Caki2 (cell line): ENCODE measurements around the gene VTCN1. TPM values are rescaled to one million over a fixed set of nuclear protein-coding genes. Genes with fewer than 3 reads are reported as not detected.
"Not testable (repeated sequence)": the region's sequence is repeated elsewhere in the genome, so short reads cannot be mapped to it uniquely, and the experiment has no call there.

Experiments
- DNase-seq: peaks from one replicate; pipeline ENCODE4 v3.0.0-alpha.2; 2015; ENCODE audit warnings: low read depth
- in situ Hi-C: cut with HindIII; loops from 2 replicates; pipeline ENCODE4 v1.10.0; 2016; ENCODE audit warnings: low sequenced_read_pairs, low pct_unique_long_range_greater_than_20kb, mixed read lengths
- total RNA-seq: library from RNA; depleted of rRNA; stranded (reverse); fragments of >200 nt; shearing (Covaris generic); gene quantifications from 2 replicates; pipeline ENCODE4 v1.2.3, GENCODE V29; 2014; ENCODE audit warnings: low replicate concordance

The VTCN1 gene
- total RNA-seq, 1 experiment from 2014 or later: 1.3 TPM

DNA sequence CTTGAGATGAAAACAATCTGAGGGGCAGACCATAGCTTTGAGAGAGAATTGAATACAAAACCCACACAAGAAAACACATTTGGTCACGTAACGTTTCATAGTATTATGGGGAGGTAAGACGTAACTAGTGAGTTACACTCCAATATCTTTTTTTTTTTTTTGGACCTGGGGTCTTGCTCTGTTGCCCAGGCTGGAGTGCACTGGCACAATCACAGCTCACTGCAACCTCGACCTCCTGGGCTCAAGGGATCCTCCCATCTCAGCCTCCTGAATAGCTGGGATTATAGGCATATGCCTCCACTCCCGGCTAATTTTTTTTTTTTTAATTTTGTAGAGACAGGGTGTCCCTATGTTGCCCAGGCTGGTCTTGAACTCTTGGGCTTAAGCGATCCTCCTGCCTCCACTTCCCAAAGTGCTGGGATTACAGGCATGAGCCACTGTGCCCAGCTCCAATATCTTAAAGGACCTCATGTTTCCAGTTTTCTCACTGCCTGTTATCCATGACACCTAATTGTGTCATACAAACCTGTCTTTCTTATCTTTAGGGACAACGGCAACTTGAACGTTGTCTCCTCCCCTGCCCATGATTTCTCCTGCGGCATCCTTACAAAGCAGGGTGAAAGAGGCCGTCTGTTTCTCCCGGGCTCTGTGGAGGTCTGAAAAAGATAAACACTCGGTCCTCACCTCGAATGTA is 94.5 kb downstream of the VTCN1 start:
- DNase-seq: no peak
- in situ Hi-C loops: no loop called here

DNA sequence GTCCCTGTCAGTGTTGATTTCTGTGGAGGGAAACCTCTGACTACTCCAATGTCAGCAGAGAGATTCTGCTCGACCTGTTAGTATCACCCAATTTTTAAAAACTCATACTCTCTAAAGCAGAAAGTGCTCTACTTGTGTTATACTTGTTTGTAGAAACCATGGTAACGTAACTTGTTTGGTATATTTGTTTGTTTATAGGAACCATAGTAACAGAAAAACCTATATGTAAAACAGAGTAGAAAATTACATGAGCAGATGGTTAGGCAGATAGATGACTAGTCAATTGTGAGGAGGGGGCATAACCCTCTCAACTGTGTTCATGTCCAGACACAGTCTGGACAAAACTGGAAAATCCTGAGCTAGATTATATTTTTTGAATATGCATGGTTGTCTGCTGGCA is 95.8 kb downstream of the VTCN1 start:
- in situ Hi-C loops: no loop called here
- no peak for DNase-seq

DNA sequence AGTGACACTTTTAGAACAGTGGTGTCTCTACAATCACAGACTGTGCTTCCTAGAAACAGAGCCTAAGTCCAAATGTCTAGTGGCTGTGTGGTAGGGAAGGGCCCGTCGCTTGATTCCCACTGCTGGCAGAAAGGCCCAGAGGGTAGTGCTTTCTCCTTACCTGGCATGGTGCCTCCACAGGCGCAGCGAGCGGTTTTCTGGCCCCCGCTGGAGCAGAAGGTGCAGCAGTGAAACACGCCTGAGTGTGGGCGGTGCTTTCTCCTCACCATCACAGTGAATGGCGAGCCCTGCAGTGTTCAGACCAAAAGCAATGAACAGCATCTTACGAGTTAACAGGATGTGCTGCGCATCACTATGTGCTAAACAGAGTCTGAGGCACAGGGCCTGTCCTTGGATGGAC is 97.5 kb downstream of the VTCN1 start:
- DNase-seq: no peak
- in situ Hi-C loops: no loop called here

DNA sequence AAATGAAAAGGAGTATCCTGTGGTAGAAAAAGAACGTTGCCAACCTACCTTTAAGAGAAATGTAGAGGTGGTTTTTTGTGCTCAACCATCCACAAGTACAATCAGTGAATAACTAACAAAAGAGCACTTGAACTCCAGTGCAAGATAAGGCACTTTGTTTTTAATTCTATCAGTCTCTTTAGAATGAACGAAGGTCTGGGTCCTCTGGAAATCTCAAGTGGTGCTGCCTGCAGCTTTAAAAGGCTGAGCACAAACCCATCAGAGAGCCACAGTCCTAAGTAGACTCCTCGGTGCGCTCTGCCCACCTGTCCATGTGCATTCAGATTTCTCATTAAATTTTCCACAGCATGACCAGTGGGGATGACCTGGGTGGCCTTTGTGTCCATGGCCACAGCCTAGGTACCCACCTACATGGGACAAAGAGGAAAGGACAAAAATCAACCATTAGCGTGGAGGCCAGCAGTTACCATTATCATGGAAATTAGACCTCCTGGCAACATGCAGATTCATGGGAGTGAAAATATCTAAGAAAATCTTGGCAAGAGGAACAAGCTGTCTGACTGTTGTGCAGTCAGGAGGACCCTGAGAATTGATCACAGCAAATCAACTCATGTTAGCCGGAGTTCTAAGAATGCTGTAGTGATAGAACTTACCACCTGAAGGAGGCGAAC is 98.5 kb downstream of the VTCN1 start:
- in situ Hi-C loops: no loop called here

DNA sequence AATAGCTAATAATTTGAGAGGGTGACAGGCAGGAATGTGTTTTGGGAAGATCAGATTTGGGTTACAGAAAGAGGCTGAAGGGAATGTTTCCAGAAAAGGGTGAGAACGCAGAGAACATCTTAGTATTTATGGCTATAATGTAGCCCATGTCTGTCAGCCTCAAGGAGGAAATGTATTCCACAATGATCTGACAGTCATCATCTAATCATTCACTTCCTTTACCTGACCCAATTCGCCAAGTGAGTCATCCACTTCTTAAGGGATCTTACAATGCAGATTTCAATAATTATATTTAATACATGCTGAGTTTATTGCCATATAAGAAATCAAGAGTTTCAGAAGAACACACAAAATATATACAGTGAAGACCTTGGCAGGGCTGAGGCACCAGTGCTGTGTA is 100.0 kb downstream of the VTCN1 start:
- in situ Hi-C loops: no loop called here
- DNase-seq: no peak

More for the DNA sequence above, 98.5 kb downstream of the VTCN1 start:
- no peak for DNase-seq

DNA sequence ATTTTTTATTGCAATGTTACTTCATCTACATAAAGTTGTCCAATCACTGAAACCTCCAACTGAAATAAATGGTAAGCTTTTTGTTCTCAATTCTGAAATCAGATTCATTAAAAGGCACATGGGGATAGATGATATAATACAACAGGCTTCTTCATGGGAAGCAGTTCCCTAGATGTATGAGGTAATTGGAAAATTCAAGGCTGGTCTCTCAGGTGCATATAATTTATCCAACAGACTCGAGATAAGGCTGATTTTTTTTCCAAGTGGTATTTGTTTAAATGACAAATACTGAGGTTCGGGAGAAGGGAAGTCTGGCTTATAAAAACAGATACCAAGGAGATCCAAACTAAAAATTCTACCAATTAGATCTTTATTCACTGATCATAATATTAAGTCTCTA is 103.4 kb downstream of the VTCN1 start:
- in situ Hi-C loops: no loop called here
- DNase-seq: no peak

DNA sequence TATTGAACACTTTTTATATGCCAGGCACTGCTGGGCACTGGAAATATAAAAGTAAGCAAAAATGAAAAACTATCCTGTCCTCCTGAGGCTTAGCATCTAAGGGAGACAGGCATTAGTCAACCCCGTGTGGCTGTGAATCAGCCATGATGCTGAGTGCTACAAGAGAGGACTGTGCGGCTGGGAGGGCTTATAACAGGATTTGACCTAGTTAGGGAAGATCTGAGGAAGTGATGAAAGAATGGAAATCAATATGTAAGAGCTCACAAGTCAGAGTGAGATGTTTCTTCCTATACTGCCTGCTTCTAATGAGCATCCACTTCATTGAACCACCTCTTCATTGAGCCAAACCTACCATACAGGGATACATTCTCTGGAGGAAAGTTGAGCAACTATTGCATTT is 104.2 kb downstream of the VTCN1 start:
- no peak for DNase-seq
- in situ Hi-C loops: no loop called here

DNA sequence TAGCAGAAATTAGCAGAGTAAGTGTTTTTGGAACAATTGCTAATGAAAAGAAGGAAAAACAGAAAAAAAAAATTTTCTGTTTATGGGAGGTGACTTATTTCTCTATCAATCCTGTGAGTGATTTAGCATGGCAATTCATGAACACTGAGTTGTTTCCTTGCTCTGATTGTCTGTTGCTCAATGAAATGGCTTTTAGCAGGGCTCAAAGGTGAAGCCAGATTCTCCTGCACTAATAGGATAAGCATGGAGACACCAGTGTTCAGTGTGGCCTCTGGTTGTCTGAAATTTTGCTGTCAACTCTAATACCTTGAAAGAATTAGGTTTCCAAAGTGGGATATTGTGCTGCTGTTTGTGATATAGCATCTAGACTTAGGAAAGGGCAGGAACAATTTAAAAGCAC is 105.0 kb downstream of the VTCN1 start:
- no peak for DNase-seq
- in situ Hi-C loops: no loop called here

DNA sequence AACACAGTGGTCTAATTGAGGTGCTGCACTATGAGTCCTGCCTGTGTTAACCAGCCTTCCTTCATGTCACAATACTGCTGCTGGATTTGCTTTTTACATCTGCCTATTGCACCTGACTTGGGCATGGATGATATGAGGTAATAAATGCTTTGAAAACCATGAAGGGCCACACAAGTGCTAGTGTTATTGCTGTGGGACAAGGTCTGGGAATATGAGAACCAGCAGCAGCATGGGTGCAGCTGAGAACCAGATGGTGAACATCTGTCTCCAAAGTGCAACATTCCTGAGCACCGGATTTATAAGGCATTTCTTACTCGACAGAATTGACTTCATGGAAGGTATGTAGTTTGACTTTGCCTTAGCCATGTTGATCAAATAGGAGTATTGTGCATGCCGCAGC is 105.7 kb downstream of the VTCN1 start:
- in situ Hi-C loops: no loop called here
- no peak for DNase-seq

DNA sequence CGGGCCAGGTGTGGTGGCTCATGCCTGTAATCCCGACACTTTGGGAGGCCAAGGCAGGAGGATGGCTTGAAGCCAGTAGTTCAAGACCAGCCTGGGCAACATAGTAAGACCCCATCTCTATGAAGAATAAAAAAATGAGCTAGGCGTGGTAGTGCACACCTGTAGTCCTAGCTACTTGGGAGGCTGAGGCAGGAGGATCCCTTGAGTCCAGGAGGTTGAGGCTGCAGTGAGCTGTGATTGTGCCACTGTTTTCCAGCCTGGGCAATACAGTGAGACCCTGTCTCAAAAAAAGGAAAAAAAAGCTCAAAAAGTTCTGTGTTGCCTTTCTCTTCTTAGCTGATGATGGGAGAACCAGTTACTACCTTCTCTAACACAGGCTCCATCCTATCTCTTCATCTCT is 108.9 kb downstream of the VTCN1 start:
- in situ Hi-C loops, DNase-seq: not testable (repeated sequence)

DNA sequence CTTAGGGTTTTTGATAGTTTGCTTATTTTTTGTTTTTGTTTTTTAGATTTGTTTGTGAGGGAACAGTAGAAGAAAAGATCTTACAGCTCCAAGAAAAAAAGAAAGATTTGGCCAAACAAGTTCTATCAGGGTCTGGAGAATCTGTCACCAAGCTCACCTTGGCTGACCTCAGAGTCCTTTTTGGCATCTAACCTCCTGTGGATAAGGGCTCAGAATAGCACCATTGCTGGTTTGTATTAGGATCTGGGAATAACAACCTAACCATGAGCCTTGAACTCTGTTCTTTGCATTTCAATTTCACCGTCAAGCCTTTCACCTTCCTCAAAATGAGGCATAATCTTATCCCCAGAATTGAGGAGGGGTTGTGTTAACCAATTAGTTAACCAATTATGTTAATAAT is 109.4 kb downstream of the VTCN1 start:
- no peak for DNase-seq
- in situ Hi-C loops: no loop called here

DNA sequence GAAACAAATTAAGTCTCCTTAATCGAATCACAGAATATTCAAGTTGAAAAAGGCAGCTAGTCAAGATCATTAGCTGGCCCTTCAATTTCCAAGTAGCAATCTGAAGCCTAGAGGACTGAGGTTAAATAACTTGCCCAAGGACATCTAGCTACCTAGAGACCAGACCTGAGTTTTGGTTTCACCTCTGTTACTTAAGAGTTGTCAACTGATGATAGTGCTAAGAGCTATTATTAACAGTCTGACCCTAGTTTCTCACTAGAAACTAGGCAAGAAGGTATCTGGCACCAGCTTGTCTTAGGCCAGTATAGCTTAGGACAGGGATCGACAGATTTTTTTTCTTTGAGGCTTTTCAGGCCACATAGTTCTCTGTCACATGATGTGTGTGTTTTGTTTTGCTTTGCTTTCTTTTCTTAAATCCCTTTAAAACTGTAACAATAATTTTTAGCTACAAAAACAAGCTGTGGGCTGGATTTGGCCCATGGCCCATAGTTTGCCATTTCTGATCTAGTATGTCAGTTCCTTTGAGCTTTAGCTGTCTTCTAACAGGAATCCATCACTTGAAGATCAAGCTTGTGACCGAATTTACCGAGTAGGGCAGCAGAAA is 112.3 kb downstream of the VTCN1 start:
- in situ Hi-C loops: no loop called here
- DNase-seq: no peak

DNA sequence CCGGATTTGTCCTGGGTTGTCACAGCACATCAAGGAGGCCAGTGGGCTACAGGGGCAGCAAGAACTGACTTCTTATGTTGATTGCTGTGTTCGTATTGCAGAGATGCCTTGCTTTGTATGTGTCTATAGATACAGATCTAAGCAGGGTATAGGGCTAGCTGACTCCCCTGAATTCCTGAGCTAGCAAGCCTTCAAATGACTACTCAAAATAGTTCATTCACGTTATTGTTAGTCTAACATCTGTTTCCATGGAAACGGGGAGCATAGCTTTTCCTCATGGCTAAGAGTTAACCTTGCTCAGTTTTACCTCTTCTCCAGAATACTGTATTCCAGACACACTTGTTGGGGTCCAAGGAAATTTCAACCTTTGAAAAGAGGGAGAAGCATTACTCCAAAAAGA is 113.3 kb downstream of the VTCN1 start:
- in situ Hi-C loops: no loop called here
- DNase-seq: no peak

DNA sequence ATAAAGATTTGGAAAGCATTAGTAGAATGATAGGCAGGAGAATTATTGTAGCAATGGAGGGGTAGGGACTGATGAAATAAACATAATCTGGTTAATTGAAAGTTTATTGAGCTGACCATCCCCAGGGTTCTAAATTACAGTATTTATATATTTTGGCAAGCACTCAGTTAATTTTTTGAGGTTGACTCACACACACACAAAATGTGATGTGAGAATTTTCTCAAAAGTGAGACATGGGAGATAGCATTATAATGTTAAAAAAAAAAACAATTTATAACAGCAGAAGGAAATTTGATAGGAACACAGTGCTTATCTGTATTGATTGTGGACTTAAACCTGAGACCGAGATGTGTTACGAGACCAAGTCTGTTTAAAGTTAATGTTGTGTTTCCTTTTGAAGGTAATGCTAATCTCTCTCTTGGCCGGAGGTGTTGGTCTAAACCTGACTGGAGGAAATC is 113.7 kb downstream of the VTCN1 start:
- in situ Hi-C loops: no loop called here
- no peak for DNase-seq

DNA sequence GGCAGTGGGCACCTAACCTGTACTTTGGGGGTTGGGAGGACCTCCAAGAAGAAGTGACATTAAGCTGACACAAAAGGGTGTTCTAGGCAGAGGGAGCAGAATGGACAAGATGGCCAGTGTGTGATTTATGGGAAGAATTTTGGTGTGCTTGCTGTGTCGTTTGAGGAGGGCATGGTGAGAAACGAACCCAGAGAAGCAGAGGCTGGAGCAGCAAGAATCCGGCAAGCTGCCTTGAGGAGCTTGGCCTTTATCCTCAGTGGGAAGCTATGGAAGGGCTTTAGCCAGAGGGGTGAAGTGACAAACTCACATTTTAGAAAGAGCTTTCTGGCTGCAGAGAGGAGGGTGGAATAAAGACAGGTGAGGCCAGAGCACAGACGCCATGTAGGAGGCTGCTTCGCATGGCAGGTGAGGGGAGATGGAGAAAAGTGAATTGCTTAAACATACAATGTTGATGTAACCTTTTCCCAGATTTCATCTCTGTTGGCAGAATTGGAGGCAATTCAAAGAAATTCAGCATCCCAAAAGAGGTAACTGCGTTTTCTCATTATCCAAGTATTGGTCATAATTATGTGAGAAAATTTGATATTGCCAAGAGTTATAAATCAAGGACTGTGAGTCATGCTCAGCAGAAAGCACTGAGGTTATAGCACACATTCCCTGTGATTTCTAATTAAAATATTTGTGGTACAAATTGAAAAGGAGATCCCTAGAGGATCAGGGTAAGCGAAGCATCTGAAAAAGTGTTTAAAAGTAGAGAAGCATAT is 115.7 kb downstream of the VTCN1 start:
- in situ Hi-C loops: no loop called here
- DNase-seq: no peak

DNA sequence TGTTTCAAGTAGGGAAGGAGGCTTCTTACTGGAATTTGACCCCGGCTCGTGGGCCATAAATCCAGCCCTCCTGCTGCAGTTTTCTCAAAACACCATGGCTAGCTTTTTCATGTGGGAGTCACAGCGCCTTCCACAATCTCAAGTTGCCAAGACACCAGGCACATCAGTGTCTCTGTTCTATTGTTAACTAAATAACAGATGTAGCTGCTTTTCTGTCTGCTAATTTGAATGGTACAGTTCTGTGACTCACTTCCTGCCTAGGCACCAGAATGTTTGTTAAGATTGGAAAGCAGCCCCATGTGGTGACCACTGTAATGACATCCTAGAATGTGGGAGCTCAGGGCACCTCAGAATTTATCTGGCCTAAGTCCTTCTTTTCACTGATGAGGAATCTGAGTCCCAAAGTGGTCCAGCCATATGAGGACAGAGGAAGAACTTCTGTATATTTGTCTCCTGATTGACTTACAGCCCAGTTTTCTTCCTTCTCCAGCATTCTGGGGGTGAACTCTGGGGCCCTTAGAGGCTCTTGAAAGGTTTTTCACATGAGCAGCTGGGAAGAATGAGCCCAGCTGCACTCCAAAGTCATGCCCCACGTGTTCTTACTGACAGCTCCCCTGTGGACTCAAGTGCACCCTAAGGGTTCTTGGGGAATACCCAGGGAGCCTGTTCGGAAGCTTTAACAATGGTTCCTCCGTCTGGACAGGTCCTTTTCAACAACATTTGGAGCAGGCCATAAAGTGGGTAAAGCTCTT is 116.7 kb downstream of the VTCN1 start:
- in situ Hi-C loops: no loop called here
- peak; percentile 6 for DNase-seq
